HepG2 (cell line): ENCODE measurements around the gene CDH13. TPM values are rescaled to one million over a fixed set of nuclear protein-coding genes. Genes with fewer than 3 reads are reported as not detected.

Experiments used
- ATAC-seq: fragments of 200-7000 bp; cut with Tn5 transposase; 3 replicates; pipeline ENCODE4 v1.9.1; 2020; ENCODE audit warnings: mild to moderate bottlenecking, moderate library complexity
- BruUV-seq: library from RNA; stranded (reverse); fragments of 400-500 nt; replicated peaks from 2 replicates; lab custom pipeline; 2021; lab: Mats Ljungman, UMichigan
- CTCF ChIA-PET: fragments of 300-600 bp; formaldehyde crosslinking; extraction: SDS; loops from one replicate; lab custom pipeline; 2021; ENCODE audit warnings: low total read pairs, inconsistent platforms, low intra/inter-chr PET ratio; lab: Yijun Ruan, JAX
- POLR2A ChIA-PET: fragments of 350-600 bp; sonication (Branson Sonifier 250); formaldehyde crosslinking; loops from one replicate; lab custom pipeline; 2020; ENCODE audit warnings: antibody characterized with exemption, inconsistent platforms; lab: Yijun Ruan, JAX
- DNase-seq: peaks from one replicate; pipeline ENCODE4 v3.0.0-alpha.2; 2015; ENCODE audit warnings: low spot score
- FAIRE-seq: peaks from 3 replicates; lab custom pipeline; 2011; peaks lifted over from hg19 to GRCh38; lab: Jason Lieb, UNC
- H2AFZ ChIP-seq: one replicate; pipeline ENCODE4 v1.6.1; 2011; ENCODE audit warnings: low read length, inconsistent platforms
- H3K27ac ChIP-seq: fragments of 300-600 bp; 3 replicates; pipeline ENCODE4 v1.8.0; 2011; ENCODE audit warnings: mixed run types, mild to moderate bottlenecking, mixed read lengths, low read length, inconsistent platforms; ENCODE audit not compliant: insufficient read depth; ENCODE audit errors: extremely low read length
- H3K27me3 ChIP-seq, 2 experiments: fragments of 200-600 bp in 1 of 2; 2 replicates in 1 of 2; 3 replicates in 1 of 2; pipeline versions ENCODE4 v1.6.0 to v1.8.0; 2011; ENCODE audit warnings: low read length in 2 of 2, mild to moderate bottlenecking in 2 of 2, moderate library complexity in 2 of 2, inconsistent platforms in 1 of 2; ENCODE audit not compliant: insufficient read depth in 2 of 2, control insufficient read depth in 1 of 2
- H3K36me3 ChIP-seq, 2 experiments: fragments of 200-600 bp in 1 of 2; replicated peaks in 1 of 2; 2 replicates in 1 of 2; 3 replicates in 1 of 2; pipeline versions ENCODE4 v1.5.1 to v1.8.0; 2011; ENCODE audit warnings: low read length in 2 of 2, inconsistent platforms in 1 of 2; ENCODE audit not compliant: insufficient read depth in 2 of 2, control insufficient read depth in 1 of 2
- H3K4me1 ChIP-seq: 2 replicates; pipeline ENCODE4 v1.5.1; 2012; ENCODE audit warnings: low read length, inconsistent platforms; ENCODE audit not compliant: insufficient read depth
- H3K4me2 ChIP-seq: 2 replicates; pipeline ENCODE4 v1.6.0; 2011; ENCODE audit warnings: low read depth, low read length, inconsistent platforms
- H3K4me3 ChIP-seq, 3 experiments: fragments of 200-600 bp in 1 of 3; sonication (generic), shearing (Covaris generic) in 1 of 3; replicated peaks in 1 of 3; 2 replicates each; pipeline ENCODE4 v1.5.1; 2011 to 2016; ENCODE audit warnings: low read length in 3 of 3, inconsistent platforms in 2 of 3, low read depth in 2 of 3, mild to moderate bottlenecking in 2 of 3, control low read depth in 1 of 3, mixed read lengths in 1 of 3; ENCODE audit not compliant: insufficient read depth in 1 of 3
- H3K79me2 ChIP-seq: one replicate; pipeline ENCODE4 v1.6.1; 2011; ENCODE audit warnings: low read length, inconsistent platforms; ENCODE audit not compliant: insufficient read depth
- H3K9ac ChIP-seq: 2 replicates; pipeline ENCODE4 v1.6.0; 2011; ENCODE audit warnings: mild to moderate bottlenecking, low read depth, low read length, inconsistent platforms; ENCODE audit not compliant: insufficient read depth
- H3K9me3 ChIP-seq: 2 replicates; pipeline ENCODE4 v1.5.1; 2012; ENCODE audit warnings: mild to moderate bottlenecking, low read length
- H4K20me1 ChIP-seq: 2 replicates; pipeline ENCODE4 v1.6.0; 2011; ENCODE audit warnings: inconsistent platforms, mild to moderate bottlenecking, low read length, moderate library complexity; ENCODE audit not compliant: insufficient read depth
- ASH2L ChIP-seq: fragments of 300-600, 200-600 bp; sonication (generic); IDR thresholded peaks from 2 replicates; pipeline ENCODE4 v1.7.0; 2017; ENCODE audit warnings: low read depth, mild to moderate bottlenecking, moderate library complexity, mixed read lengths, low read length; ENCODE audit not compliant: insufficient read length
- BCL6 ChIP-seq: IDR thresholded peaks from 2 replicates; pipeline ENCODE4 v1.6.1; 2016; ENCODE audit warnings: missing genetic modification reagents, missing compliant biosample characterization
- KAT7 ChIP-seq: IDR thresholded peaks from 2 replicates; pipeline ENCODE4 v1.6.1; 2018; ENCODE audit warnings: borderline replicate concordance, missing compliant biosample characterization
- PCBP2 ChIP-seq: fragments of 200-400 bp; formaldehyde crosslinking; optimal IDR thresholded peaks from 2 replicates; pipeline ENCODE3; 2018; ENCODE audit warnings: low read length, low read depth; ENCODE audit not compliant: poor library complexity, severe bottlenecking
- RXRA ChIP-seq: sonication (generic); formaldehyde crosslinking; IDR thresholded peaks from 2 replicates; pipeline ENCODE4 v1.5.1; 2020; ENCODE audit warnings: missing genetic modification reagents
- ZKSCAN1 ChIP-seq: fragments of 150-350 bp; IDR thresholded peaks from 2 replicates; pipeline ENCODE4 v1.6.1; 2014; ENCODE audit warnings: low read length
- ZNF17 ChIP-seq: sonication (generic); formaldehyde crosslinking; IDR thresholded peaks from 2 replicates; pipeline ENCODE4 v1.5.0; 2020; ENCODE audit warnings: mild to moderate bottlenecking, missing genetic modification reagents
- ZNF205 ChIP-seq: IDR thresholded peaks from 2 replicates; pipeline ENCODE4 v1.6.1; 2018; ENCODE audit warnings: missing biosample characterization, missing genetic modification reagents
- ZNF484 ChIP-seq: sonication (generic); formaldehyde crosslinking; IDR thresholded peaks from 2 replicates; pipeline ENCODE4 v1.5.1; 2020; ENCODE audit warnings: mild to moderate bottlenecking, low read depth, missing genetic modification reagents, borderline replicate concordance
- ZNF496 ChIP-seq: sonication (generic); formaldehyde crosslinking; IDR thresholded peaks from 2 replicates; pipeline ENCODE4 v1.8.1; 2023; ENCODE audit warnings: mild to moderate bottlenecking, moderate library complexity, missing genetic modification reagents; ENCODE audit not compliant: insufficient replicate concordance
- ZNF589 ChIP-seq: sonication (generic); formaldehyde crosslinking; conservative IDR thresholded peaks from 2 replicates; pipeline ENCODE4 v1.8.0; 2022; ENCODE audit warnings: mild to moderate bottlenecking, moderate library complexity, missing genetic modification reagents
- ZNF761 ChIP-seq: sonication (generic); formaldehyde crosslinking; conservative IDR thresholded peaks from 2 replicates; pipeline ENCODE4 v1.4.0; 2020; ENCODE audit warnings: mild to moderate bottlenecking, missing genetic modification reagents
- ZSCAN31 ChIP-seq: sonication (generic); formaldehyde crosslinking; IDR thresholded peaks from 2 replicates; pipeline ENCODE4 v1.5.0; 2020; ENCODE audit warnings: low read depth, mild to moderate bottlenecking, missing genetic modification reagents
- WGBS: methylation state at CpG from one replicate; pipeline ENCODE4 v1.1.6; 2017; ENCODE audit warnings: low lambda C conversion rate; 5-methylcytosine and 5-hydroxymethylcytosine counted together
- in situ Hi-C: cut with HindIII; loops from 2 replicates; pipeline ENCODE4 v1.10.0; 2017; ENCODE audit warnings: low pct_unique_long_range_greater_than_20kb; ENCODE audit not compliant: extremely low pct_ligation_motif_present
- intact Hi-C: fragments of 100-400 bp; cut with micrococcal nuclease; formaldehyde crosslinking; loops from one replicate; pipeline ENCODE4 v1.10.0; 2022; ENCODE audit not compliant: unreplicated experiment
- polyA plus RNA-seq, 8 experiments: library from polyadenylated mRNA; depleted of rRNA in 3 of 8; stranded (reverse) in 7 of 8; unstranded in 1 of 8; fragments of >200 nt; fragmentation: Illumina TruSeq in 4 of 8; extraction: Trizol in 4 of 8; gene quantifications; 2 replicates each; pipeline versions ENCODE4 v1.2.1 to v1.2.3, GENCODE V29; 2011 to 2016; ENCODE audit warnings: low read depth in 4 of 8, missing spikeins in 1 of 8, mixed read lengths in 1 of 8; ENCODE audit not compliant: insufficient read depth in 1 of 8
- total RNA-seq, 5 experiments: library from RNA; depleted of rRNA; stranded (reverse); fragments of >200 nt; fragmentation: Illumina TruSeq; extraction: Trizol; gene quantifications; 2 replicates each; pipeline ENCODE4 v1.2.3, GENCODE V29; 2016; ENCODE audit warnings: low read depth in 1 of 5
- TF ChIP-seq, protein P1 (sequence below): sonication (generic); formaldehyde crosslinking; conservative IDR thresholded peaks from 2 replicates; pipeline ENCODE4 v1.4.0; 2020; ENCODE audit warnings: missing genetic modification reagents
- TF ChIP-seq, protein P2 (sequence below): sonication (generic); formaldehyde crosslinking; conservative IDR thresholded peaks from 2 replicates; pipeline ENCODE4 v1.4.0; 2020; ENCODE audit warnings: mild to moderate bottlenecking, missing genetic modification reagents, moderate library complexity

The CDH13 gene
- total and polyA plus RNA-seq, 2 of the 13 experiments (the other 11 are each of a cell fraction or from before 2014, with no cell fraction given) = not detected

DNA sequence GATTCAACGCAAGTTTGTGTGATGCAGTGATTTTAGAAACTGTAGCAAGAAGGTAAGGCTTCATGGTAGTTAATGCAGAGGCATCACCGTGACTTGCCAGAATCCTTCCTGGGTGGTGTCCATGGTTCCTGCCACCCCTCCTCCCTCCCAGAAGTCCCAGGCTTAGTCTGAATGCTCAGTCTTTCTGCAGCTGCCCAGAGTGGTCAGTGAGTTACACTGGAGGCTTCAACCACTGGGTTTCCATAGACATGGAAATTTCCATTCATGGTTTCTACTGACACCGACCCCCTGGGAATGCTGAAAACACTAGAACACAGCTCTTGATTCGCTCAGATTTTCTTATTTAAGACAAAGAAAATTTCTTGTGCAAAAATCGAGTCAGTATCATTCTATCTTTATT is 1021.6 kb downstream of the CDH13 start:
- Histone ChIP-seq H3K36me3 (no peaks in the 10 kb centered on the region), H3K4me3 (no peak overlapping the region), H3K79me2 (no peaks in the 10 kb centered on the region), H3K4me1 (no peaks in the 10 kb centered on the region), H2AFZ (no peak overlapping the region), H3K27ac (no peak overlapping the region), H3K9ac (no peak overlapping the region), H3K9me3 (no peaks in the 10 kb centered on the region), H3K4me2 (no peak overlapping the region), H3K27me3 (0 out of 5 replicates have a peak, but pooled peaks cover 0 to 3% of the 10 kb centered on the region in 2 experiments), H4K20me1 (no peaks in the 10 kb centered on the region)
- FAIRE-seq (no peak), ATAC-seq (no peak), DNase-seq (no peak)
- WGBS = 10% methylated on average over 5 of the region's 5 CpGs
- in situ Hi-C loops = no loop called here
- TF ChIP-seq, protein P1, sequence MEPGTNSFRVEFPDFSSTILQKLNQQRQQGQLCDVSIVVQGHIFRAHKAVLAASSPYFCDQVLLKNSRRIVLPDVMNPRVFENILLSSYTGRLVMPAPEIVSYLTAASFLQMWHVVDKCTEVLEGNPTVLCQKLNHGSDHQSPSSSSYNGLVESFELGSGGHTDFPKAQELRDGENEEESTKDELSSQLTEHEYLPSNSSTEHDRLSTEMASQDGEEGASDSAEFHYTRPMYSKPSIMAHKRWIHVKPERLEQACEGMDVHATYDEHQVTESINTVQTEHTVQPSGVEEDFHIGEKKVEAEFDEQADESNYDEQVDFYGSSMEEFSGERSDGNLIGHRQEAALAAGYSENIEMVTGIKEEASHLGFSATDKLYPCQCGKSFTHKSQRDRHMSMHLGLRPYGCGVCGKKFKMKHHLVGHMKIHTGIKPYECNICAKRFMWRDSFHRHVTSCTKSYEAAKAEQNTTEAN = no peak
- intact Hi-C loops = no loop called here
- no TSS peak for BruUV-seq
- CTCF ChIA-PET = no interaction called here
- POLR2A ChIA-PET = no interaction called here

DNA sequence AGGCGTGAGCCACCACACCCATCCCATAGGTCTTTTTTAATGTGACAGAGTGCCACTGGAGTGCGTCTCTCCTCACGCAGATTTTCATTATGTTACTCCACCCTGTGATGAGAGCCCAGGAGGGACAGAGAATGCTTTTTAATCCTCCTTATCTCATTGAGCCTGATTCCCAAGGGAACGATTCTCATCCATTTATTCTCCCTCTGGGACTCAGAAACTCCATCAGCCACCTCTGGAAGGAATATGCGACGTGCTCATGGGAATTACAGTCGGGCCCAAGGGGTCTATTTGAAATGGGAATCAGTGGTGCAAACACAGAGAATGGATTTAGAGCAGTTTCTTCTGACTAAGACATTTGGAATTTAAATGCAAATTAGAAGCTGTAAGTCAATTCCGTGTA is 1025.1 kb downstream of the CDH13 start:
- H2AFZ ChIP-seq = no peak overlapping the region
- in situ Hi-C loops = no loop called here
- no peaks in the 10 kb centered on the region for H4K20me1 ChIP-seq
- no TSS peak for BruUV-seq
- DNase-seq (no peak), ATAC-seq (no peak)
- no peak overlapping the region for H3K9ac ChIP-seq
- no peaks in the 10 kb centered on the region for H3K79me2 ChIP-seq
- H3K27me3 ChIP-seq = 0 out of 5 replicates have a peak, but pooled peaks cover 0 to 3% of the 10 kb centered on the region in 2 experiments
- no peaks in the 10 kb centered on the region for H3K36me3 ChIP-seq
- no peak overlapping the region for H3K4me3 ChIP-seq
- no peak overlapping the region for H3K27ac ChIP-seq
- CTCF ChIA-PET = no interaction called here
- WGBS = 37% methylated on average over 8 of the region's 8 CpGs
- H3K4me1 ChIP-seq = no peaks in the 10 kb centered on the region
- TF ChIP-seq ZNF205 (no peak), ZSCAN31 (no peak), ZNF761 (CRISPR knock-in tag) (no peak), RXRA (CRISPR knock-in tag) (no peak), BCL6 (CRISPR knock-in tag) (no peak), ZNF496 (CRISPR knock-in tag) (no peak), ZNF589 (CRISPR knock-in tag) (no peak), ZKSCAN1 (no peak), ZNF17 (CRISPR knock-in tag) (no peak), ASH2L (no peak), PCBP2 (no peak), KAT7 (no peak), ZNF484 (CRISPR knock-in tag) (no peak)
- TF ChIP-seq, protein P2, sequence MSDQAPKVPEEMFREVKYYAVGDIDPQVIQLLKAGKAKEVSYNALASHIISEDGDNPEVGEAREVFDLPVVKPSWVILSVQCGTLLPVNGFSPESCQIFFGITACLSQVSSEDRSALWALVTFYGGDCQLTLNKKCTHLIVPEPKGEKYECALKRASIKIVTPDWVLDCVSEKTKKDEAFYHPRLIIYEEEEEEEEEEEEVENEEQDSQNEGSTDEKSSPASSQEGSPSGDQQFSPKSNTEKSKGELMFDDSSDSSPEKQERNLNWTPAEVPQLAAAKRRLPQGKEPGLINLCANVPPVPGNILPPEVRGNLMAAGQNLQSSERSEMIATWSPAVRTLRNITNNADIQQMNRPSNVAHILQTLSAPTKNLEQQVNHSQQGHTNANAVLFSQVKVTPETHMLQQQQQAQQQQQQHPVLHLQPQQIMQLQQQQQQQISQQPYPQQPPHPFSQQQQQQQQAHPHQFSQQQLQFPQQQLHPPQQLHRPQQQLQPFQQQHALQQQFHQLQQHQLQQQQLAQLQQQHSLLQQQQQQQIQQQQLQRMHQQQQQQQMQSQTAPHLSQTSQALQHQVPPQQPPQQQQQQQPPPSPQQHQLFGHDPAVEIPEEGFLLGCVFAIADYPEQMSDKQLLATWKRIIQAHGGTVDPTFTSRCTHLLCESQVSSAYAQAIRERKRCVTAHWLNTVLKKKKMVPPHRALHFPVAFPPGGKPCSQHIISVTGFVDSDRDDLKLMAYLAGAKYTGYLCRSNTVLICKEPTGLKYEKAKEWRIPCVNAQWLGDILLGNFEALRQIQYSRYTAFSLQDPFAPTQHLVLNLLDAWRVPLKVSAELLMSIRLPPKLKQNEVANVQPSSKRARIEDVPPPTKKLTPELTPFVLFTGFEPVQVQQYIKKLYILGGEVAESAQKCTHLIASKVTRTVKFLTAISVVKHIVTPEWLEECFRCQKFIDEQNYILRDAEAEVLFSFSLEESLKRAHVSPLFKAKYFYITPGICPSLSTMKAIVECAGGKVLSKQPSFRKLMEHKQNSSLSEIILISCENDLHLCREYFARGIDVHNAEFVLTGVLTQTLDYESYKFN (CRISPR knock-in tag) = no peak
- TF ChIP-seq, all 625 proteins: peak for 0
- intact Hi-C loops = no loop called here
- FAIRE-seq = no peak
- H3K4me2 ChIP-seq = no peak overlapping the region
- H3K9me3 ChIP-seq = no peaks in the 10 kb centered on the region
- POLR2A ChIA-PET = no interaction called here
